GM19238 (cell line): ENCODE data around the gene GPR84.

ENCODE experiments used
- DNase-seq: peaks from one replicate; pipeline ENCODE4 v3.0.0; 2011; ENCODE audit warnings: low spot score; ENCODE audit not compliant: insufficient read length

GPR84 gene

DNA sequence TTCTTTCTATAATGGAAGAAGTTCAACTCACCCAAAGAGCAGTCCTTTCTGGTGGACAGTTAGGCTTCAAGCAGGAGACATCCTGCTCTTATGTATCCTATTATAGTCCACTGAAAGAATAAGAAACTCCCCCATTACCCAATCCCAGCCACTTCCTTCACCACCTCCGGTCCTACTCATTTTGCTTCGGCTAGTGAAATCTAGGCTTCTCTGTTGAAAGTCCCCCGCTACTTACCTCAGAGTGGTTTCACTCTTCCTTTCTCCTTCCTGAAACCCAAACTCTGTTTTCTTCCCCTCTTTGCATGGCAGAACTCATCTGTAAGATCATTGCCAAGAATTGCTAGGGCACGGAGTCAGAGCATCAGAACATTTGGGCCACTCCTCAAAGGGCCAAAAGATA lies at the start of gene GPR84:
Gene GPR84, minus strand, starts transcription at position 74 of the 400 bp plus-strand sequence. CDS start 635 bp downstream, outside the sequence.
- peak; percentile 42 for DNase-seq

- no peak for DNase-seq
Observed at GRCh38 chr12:54413284-54414190, 49.3 kb upstream of the GPR84 start.

GRCh38 chr12:54412786-54413185 lies 48.5 kb upstream of the GPR84 start:
- DNase-seq: no peak

- no peak for DNase-seq
Observed at GRCh38 chr12:54412348-54412747, 48.1 kb upstream of the GPR84 start.

GRCh38 chr12:54411391-54412241 lies 47.3 kb upstream of the GPR84 start:
- DNase-seq: no peak

DNA sequence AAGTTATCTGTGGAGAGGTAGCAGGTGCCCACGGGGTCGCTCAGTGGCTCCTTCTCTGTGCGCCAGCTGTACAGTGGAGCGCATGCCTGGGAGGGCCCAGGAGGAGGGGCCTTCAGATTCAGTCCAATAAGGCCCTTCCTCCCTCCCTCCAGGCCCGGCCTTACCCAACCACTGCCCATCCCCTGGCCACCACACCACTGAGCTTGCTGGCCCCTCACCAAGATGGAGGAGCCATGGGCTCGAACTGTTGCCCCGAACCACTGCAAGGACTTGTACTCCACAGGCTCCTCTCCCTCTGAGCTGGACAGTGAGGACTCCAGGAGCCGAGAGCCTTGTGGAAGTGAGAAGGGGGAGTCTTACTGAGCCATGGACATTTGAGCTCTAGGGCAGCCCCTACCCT lies 45.0 kb upstream of the GPR84 start:
- no peak for DNase-seq

DNA sequence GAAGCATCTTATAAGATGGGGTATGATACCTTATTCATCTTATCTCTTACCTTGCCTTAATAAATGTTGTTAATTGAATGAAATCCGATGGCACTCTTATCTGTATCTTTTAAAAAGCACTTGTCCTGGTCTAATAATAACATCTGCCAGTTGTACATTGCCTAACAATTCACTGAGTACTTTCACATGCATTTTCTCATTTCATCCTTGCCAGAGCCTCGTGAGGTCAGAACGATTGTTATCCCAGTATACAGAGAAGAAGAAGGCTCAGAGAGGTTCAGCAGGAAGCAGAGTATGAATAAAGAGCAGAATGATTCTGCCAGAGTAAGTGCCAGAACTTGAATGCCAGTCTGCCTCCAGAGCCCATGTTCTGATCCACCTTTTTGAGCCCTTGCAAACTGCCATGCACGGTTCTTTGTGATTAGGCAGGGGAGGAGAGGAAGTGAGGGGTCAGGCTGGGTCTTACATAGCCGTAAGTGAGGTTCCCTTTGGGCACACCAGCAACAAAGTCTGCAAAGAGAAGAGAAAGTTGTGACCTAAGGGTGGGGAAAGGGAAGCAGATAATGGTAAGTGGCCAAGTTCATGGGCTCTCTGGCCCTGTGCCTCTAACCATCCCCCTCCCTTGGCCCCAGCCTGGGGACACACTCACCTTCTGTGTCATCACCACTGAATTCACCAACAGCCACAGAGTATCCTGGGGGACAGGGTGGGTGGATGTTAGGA lies 43.1 kb upstream of the GPR84 start:
- DNase-seq: no peak

GRCh38 chr12:54405573-54405972 lies 41.3 kb upstream of the GPR84 start:
- DNase-seq: no peak

DNA sequence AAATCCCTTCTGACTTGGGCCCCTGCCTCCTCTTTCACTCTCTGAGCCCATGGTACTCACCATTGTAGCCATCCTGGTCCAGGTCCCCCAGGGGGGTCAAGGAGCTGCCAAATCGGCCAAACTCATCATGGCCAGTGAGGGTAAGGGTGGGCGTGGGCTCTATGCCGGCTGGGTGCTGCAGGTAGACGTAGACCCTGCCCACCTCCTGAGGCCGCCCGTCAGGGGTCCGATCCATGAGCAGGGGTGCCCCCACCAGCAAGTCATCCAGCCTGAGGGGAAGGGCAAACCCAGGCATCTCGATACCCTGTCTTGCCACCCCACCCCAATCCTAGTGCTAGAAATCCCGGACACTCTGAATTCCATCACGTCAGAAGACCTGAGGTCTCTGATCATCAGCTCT lies 40.8 kb upstream of the GPR84 start:
- DNase-seq: no peak

DNA sequence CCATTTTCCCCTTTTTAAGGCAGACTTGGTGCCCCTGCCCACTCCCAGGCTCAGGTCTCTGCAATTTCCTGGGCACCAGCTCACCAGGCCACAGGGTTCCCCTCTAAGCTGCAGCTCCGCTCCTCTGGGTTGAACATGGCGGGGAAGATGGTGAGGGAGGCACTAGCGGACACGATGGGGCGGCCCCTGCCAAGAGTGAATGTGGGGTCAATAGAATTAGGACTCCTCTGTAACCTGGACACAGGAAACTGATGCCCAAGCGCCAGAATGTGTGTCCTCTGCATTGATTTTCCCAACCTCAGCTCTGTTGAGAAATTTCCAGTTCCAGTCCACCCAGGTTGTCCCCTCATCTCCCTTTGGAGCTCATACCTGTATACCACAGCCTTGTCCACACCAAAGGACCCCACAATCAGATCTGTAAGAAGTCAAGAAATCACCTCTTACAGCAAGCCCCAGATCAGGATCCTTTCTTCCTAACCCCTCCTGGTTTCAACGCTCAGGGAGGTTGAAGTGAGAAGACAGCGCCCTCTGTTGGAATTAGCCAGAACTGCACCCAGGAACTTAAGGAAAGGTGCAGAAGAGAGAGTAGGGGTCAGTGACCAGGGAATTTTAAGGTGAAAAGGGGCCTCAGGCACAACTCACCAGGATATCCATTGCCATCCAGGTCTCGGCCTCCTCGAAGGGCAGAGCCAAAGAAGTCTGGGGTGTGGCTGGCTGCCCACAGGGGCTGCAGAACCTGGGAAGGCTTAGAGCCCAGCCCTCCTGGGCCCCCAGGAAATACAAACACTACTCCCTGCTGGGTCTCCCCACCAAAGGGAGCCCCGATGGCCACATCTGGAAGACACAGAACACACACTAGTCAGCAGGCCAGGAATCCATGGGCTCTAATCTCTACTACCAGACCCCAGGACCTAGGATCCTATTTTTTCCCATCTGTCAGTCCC lies 40.0 kb upstream of the GPR84 start:
- DNase-seq: peak; percentile 52

GRCh38 chr12:54401119-54401518 lies 36.8 kb upstream of the GPR84 start:
- DNase-seq: no peak

GRCh38 chr12:54398995-54399793 lies 34.9 kb upstream of the GPR84 start:
- DNase-seq: peak; percentile 85

DNA sequence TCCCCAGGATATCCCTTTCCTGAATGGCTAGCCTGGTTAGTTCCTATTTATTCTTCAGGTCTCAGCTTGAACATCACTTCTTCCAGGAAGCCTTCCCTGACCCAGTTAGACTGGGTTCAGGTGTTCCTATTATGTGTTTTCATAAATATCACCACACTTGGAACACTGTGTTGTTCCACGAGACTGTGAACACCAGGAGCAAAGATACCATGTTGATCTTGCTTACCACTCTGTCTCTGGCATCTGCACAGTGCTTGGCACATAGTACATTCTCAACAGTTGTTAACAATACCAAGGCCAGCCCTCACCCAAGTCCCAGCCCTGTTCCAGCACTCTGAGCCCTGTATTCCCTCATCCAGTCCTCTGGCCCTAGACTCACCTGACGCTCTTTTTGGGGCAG lies 33.9 kb upstream of the GPR84 start:
- no peak for DNase-seq

DNA sequence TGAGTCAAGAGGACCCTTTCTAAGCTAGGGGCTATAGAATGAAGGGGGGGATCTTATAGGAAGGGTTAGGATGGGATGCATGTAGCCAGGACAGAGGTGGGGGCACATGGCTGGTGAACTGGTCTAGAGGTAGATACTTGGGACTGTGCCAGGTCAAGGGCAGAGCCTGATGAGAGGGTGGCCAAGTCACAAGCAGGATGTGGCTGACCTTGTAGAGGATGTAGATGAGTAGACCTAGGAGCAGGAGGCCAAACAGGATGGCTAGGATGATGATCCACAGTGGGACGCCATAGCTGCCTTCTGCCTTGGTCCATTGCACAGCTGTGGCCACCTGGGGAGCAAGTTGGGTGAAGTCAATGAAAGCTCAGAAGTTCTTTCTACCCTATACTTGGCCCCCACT lies 32.9 kb upstream of the GPR84 start:
- DNase-seq: no peak

- DNase-seq: no peak
Observed at GRCh38 chr12:54395545-54395944, 31.3 kb upstream of the GPR84 start.

DNA sequence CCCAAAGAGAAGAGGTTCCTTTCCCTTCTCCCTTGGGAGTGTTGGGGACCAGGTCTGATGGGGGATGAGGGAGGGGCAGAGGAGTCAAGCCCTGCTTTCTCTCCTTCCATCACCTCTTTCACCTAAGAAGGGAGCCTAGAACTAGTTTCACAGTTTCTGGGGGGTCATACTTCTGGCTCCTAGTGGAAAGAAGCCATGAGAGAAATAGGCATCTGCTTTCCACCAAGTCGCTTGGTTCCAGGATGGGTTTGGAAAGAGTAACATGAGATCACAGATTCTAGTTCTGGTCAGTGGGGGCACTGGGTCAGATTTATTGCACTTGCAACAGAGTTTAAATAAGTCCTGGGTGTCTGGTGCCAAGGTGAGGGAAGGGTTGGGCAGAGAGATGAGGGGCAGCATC lies 30.7 kb upstream of the GPR84 start:
- no peak for DNase-seq

DNA sequence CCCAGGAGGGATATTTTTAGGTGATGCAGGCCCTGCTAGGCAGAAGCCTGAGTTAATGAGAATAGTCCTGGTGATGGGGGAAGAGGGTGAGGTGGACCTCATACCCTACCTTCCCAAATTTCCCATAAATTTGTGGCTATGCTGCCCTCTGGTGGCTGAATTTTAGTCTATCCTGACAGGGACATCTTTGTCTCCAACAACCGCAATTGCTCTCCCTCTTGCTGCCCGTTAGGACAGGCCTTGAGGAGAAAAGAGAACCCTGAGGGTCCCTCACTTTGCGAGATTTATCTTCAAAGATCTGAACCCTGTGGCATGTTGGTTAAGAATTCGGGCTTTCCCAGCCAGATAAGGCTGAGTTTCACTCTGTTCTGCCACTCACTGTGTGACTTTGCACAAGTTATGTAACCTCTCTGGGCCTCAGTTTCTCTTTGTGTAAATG lies 30.0 kb upstream of the GPR84 start:
- no peak for DNase-seq

- no peak for DNase-seq
Observed at GRCh38 chr12:54393743-54394142, 29.5 kb upstream of the GPR84 start.

GRCh38 chr12:54393207-54393609 lies 28.9 kb upstream of the GPR84 start:
- no peak for DNase-seq
